Caco-2 (cell line): ENCODE data around the gene HTATIP2. TPM values are rescaled to one million over a fixed set of nuclear protein-coding genes. Genes with fewer than 3 reads are reported as not detected.

ENCODE experiments used
- BruUV-seq: library from RNA; stranded (reverse); fragments of 400-500 nt; replicated peaks from 2 replicates; lab custom pipeline; 2021; lab: Mats Ljungman, UMichigan
- CTCF ChIA-PET: fragments of 300-600 bp; sonication (Branson Sonifier 250); formaldehyde crosslinking; loops from one replicate; lab custom pipeline; 2022; ENCODE audit warnings: antibody characterized with exemption; lab: Charles Lee
- POLR2A ChIA-PET: fragments of 300-600 bp; sonication (Branson Sonifier 250); formaldehyde crosslinking; loops from one replicate; lab custom pipeline; 2022; ENCODE audit warnings: antibody characterized with exemption; lab: Charles Lee
- DNase-seq, 2 experiments: peaks; one replicate each; pipeline versions ENCODE4 v3.0.0 to v3.0.0-alpha.2; 2020 to 2022
- H3K27me3 ChIP-seq: replicated peaks from 2 replicates; pipeline ENCODE4 v1.6.0; 2011; ENCODE audit warnings: low read length; ENCODE audit not compliant: control insufficient read depth, insufficient read depth
- H3K36me3 ChIP-seq: 2 replicates; pipeline ENCODE4 v1.5.1; 2011; ENCODE audit warnings: low read length; ENCODE audit not compliant: control insufficient read depth, insufficient read depth
- H3K4me1 ChIP-seq: fragments of 250-450 bp; sonication (Bioruptor Pico); 2 replicates; pipeline ENCODE4 v1.5.1; 2020; ENCODE audit warnings: mild to moderate bottlenecking
- H3K4me3 ChIP-seq: 2 replicates; pipeline ENCODE4 v1.5.1; 2011; ENCODE audit warnings: low read depth, mild to moderate bottlenecking, control low read depth, low read length
- H3K9me3 ChIP-seq: fragments of 250-450 bp; sonication (Bioruptor Pico); 2 replicates; pipeline ENCODE4 v1.5.1; 2020; ENCODE audit warnings: mild to moderate bottlenecking, moderate library complexity
- H3K27ac Mint-ChIP-seq: one replicate; pipeline ENCODE4 v1.8.0; 2022; ENCODE audit warnings: mixed read lengths; ENCODE audit not compliant: unreplicated experiment
- H3K27me3 Mint-ChIP-seq: one replicate; pipeline ENCODE4 v1.8.0; 2022; ENCODE audit warnings: mixed read lengths; ENCODE audit not compliant: insufficient read depth, unreplicated experiment
- H3K36me3 Mint-ChIP-seq: one replicate; pipeline ENCODE4 v1.8.0; 2022; ENCODE audit warnings: mild to moderate bottlenecking, mixed read lengths; ENCODE audit not compliant: insufficient read depth, unreplicated experiment
- H3K4me1 Mint-ChIP-seq: one replicate; pipeline ENCODE4 v1.8.0; 2022; ENCODE audit warnings: low read depth, mixed read lengths; ENCODE audit not compliant: unreplicated experiment
- H3K4me3 Mint-ChIP-seq: one replicate; pipeline ENCODE4 v1.8.0; 2022; ENCODE audit warnings: mild to moderate bottlenecking, moderate library complexity, mixed read lengths; ENCODE audit not compliant: unreplicated experiment
- H3K9me3 Mint-ChIP-seq: one replicate; pipeline ENCODE4 v1.8.0; 2022; ENCODE audit warnings: mixed read lengths; ENCODE audit not compliant: unreplicated experiment
- CTCF ChIP-seq, 2 experiments: fragments of 200-600 bp in 1 of 2; IDR thresholded peaks; 1 replicate in 1 of 2; 2 replicates in 1 of 2; pipeline versions ENCODE4 v1.5.1 to v1.8.0; 2011 to 2022; ENCODE audit warnings: antibody characterized with exemption in 1 of 2, control low read depth in 1 of 2, inconsistent platforms in 1 of 2, low read depth in 1 of 2, low read length in 1 of 2, mild to moderate bottlenecking in 1 of 2, moderate library complexity in 1 of 2; ENCODE audit not compliant: insufficient read depth in 1 of 2, severe bottlenecking in 1 of 2, unreplicated experiment in 1 of 2
- intact Hi-C: fragments of 100-400 bp; cut with micrococcal nuclease; formaldehyde crosslinking; loops from one replicate; pipeline ENCODE4 v1.10.0; 2022; ENCODE audit not compliant: unreplicated experiment
- total RNA-seq: library from RNA; stranded (reverse); gene quantifications from 2 replicates; pipeline ENCODE4 v1.2.3, GENCODE V29; 2022

The HTATIP2 gene
- total RNA-seq, 1 experiment from 2014 or later, result 87.9 TPM

- no peaks in the 10 kb centered on the region for H3K4me1 Mint-ChIP-seq
- intact Hi-C loops, result no loop called here
- H3K27me3 Mint-ChIP-seq, result no peaks in the 10 kb centered on the region
- H3K4me3 ChIP-seq, result no peak overlapping the region
- BruUV-seq, result no TSS peak
- CTCF ChIA-PET, result no interaction called here
- no peaks in the 10 kb centered on the region for H3K36me3 Mint-ChIP-seq
- no peaks in the 10 kb centered on the region for H3K27me3 ChIP-seq
- no peaks in the 10 kb centered on the region for H3K9me3 ChIP-seq
- DNase-seq, result no peak
- no peak overlapping the region for H3K4me3 Mint-ChIP-seq
- TF ChIP-seq CTCF (IDR thresholded peaks at IDR 0.05; ENCODE audit: insufficient read depth in 1 of 2, low read depth in 1 of 2, low read length in 1 of 2, severe bottlenecking in 1 of 2, unreplicated experiment in 1 of 2), result no peak
- no peak overlapping the region for H3K27ac Mint-ChIP-seq
- H3K9me3 Mint-ChIP-seq, result no peaks in the 10 kb centered on the region
- no peaks in the 10 kb centered on the region for H3K4me1 ChIP-seq
- no peaks in the 10 kb centered on the region for H3K36me3 ChIP-seq
- POLR2A ChIA-PET, result no interaction called here
Measured at GRCh38 chr11:20415432-20415831, 51.9 kb downstream of the HTATIP2 start.

GRCh38 chr11:20417771-20418170, 54.3 kb downstream of the HTATIP2 start:
- Histone ChIP-seq H3K27me3 (no peaks in the 10 kb centered on the region), H3K36me3 (no peaks in the 10 kb centered on the region; the same call in 1 of the 2 replicates), H3K4me3 (no peak overlapping the region), H3K4me1 (no peaks in the 10 kb centered on the region), H3K9me3 (no peaks in the 10 kb centered on the region)
- no peak overlapping the region for H3K4me3 Mint-ChIP-seq
- no TSS peak for BruUV-seq
- CTCF ChIA-PET, result no interaction called here
- H3K27me3 Mint-ChIP-seq, result no peaks in the 10 kb centered on the region
- no peaks in the 10 kb centered on the region for H3K9me3 Mint-ChIP-seq
- intact Hi-C loops, result no loop called here
- no peak for TF ChIP-seq CTCF (IDR thresholded peaks at IDR 0.05; ENCODE audit: insufficient read depth in 1 of 2, low read depth in 1 of 2, low read length in 1 of 2, severe bottlenecking in 1 of 2, unreplicated experiment in 1 of 2)
- POLR2A ChIA-PET, result no interaction called here
- H3K36me3 Mint-ChIP-seq, result peaks cover 8% of the 10 kb centered on the region
- no peak for DNase-seq
- H3K4me1 Mint-ChIP-seq, result no peaks in the 10 kb centered on the region
- H3K27ac Mint-ChIP-seq, result no peak overlapping the region

- BruUV-seq, result no TSS peak
- intact Hi-C loops, result no loop called here
- Mint-ChIP-seq H3K9me3 (no peaks in the 10 kb centered on the region), H3K4me3 (no peak overlapping the region), H3K27ac (no peak overlapping the region), H3K27me3 (no peaks in the 10 kb centered on the region), H3K4me1 (no peaks in the 10 kb centered on the region), H3K36me3 (peaks cover 8% of the 10 kb centered on the region)
- no peak for DNase-seq
- no peaks in the 10 kb centered on the region for H3K27me3 ChIP-seq
- no peak for TF ChIP-seq CTCF (IDR thresholded peaks at IDR 0.05; ENCODE audit: insufficient read depth in 1 of 2, low read depth in 1 of 2, low read length in 1 of 2, severe bottlenecking in 1 of 2, unreplicated experiment in 1 of 2)
- H3K4me3 ChIP-seq, result no peak overlapping the region
- no peaks in the 10 kb centered on the region for H3K9me3 ChIP-seq
- POLR2A ChIA-PET, result no interaction called here
- no peaks in the 10 kb centered on the region for H3K4me1 ChIP-seq
- H3K36me3 ChIP-seq, result no peaks in the 10 kb centered on the region; the same call in 1 of the 2 replicates
- CTCF ChIA-PET, result no interaction called here
Measured at GRCh38 chr11:20421946-20422345, 58.4 kb downstream of the HTATIP2 start.
